Testis (tissue), 2 donors: ENCODE measurements around the gene POR.

Source experiments
- CTCF ChIP-seq, 3 experiments: fragments of 450-650 bp in 2 of 3; fragments of 200-600 bp in 1 of 3; sonication (generic) in 1 of 3; IDR thresholded peaks; one replicate each; pipeline ENCODE4 v1.5.1; 2016 to 2019; ENCODE audit warnings: antibody characterized with exemption in 3 of 3, mild to moderate bottlenecking in 2 of 3, moderate library complexity in 1 of 3
- POLR2A ChIP-seq: fragments of 450-650 bp; IDR thresholded peaks from one replicate; pipeline ENCODE4 v1.6.1; 2017; ENCODE audit warnings: antibody characterized with exemption, mild to moderate bottlenecking, moderate library complexity

GRCh38 chr7:75909521-75910132 lies 5.3 kb upstream of the POR start:
- TF ChIP-seq CTCF (IDR thresholded peaks at IDR 0.05) (no peak), POLR2A (no peak)
